Measurements from ENCODE around the gene TBL3. TPM values are rescaled to one million over a fixed set of nuclear protein-coding genes. Genes with fewer than 3 reads are reported as not detected.

Gene TBL3
- total and polyA plus RNA-seq, 9 of the 15 experiments (the other 6 are each of a cell fraction or from before 2014, with no cell fraction given) = 0.97 to 117 (median 24.5) TPM

DNA sequence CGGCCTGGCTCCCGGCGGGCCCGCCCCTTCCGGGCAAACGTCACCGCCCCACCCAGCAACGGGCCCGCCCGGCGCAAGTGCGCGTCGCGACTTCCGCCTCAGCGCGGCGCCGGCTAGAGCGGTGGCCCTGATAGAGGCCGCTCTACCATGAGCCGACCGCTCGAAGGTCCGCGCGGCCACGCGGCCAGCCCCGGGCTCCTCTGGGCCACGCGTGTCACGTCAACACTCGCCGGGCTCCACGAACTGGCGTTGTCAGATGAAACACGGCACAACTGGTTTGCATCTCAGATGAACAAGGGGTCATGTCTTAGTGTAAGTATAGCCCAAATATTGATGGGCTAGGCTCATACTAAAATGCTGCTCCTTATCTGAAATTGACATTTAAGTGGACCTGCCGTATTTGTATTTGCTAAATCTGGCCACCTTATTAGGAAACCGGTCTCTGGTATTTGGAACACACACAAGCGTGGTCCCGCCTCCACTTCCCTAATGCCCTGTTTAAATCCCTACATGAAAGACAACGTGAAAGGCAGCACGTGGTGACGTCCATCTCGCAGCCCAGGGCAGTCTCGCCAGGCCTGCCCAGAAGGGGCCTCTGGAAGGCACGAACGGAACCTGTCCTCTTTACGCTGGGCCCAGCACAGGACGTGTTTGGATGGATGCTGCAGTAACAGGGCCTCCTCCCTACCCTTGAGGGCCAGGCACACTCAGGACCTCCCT is 38.1 kb downstream of the TBL3 start, which contains the start of gene ZNF598 (continued):
- TF ChIP-seq PBX2 (CRISPR knock-in tag; IDR thresholded peaks at IDR 0.05; ENCODE audit: low read depth) (no peak), PBX2 (tag; conservative IDR thresholded peaks at IDR 0.05; ENCODE audit: low read depth) (no peak), ZNF431 (CRISPR knock-in tag; IDR thresholded peaks at IDR 0.05) (peak; percentile 62; the same call in 1 of the 2 replicates), NR2C1 (IDR thresholded peaks at IDR 0.05) (peak; percentile 51; the same call in 1 of the 2 replicates), NR2C1 (tag; IDR thresholded peaks at IDR 0.05) (no peak), SMAD2 (IDR thresholded peaks at IDR 0.05; ENCODE audit: low read depth, low read length) (no peak), SRSF7 (optimal IDR thresholded peaks at IDR 0.05; ENCODE audit: low read depth, low read length) (no peak), SAP30 (IDR thresholded peaks at IDR 0.05; ENCODE audit: borderline replicate concordance, insufficient read depth, low read depth, low read length, poor library complexity, severe bottlenecking) (peak; percentile 73), SETDB1 (IDR thresholded peaks at IDR 0.05; ENCODE audit: low read length) (no peak), TCF7L2 (IDR thresholded peaks at IDR 0.05; ENCODE audit: low read depth, low read length) (no peak), ZNF436 (CRISPR knock-in tag; IDR thresholded peaks at IDR 0.05) (no peak), ZNF583 (CRISPR knock-in tag; IDR thresholded peaks at IDR 0.05) (no peak; the same call in 1 of the 2 replicates), NKRF (IDR thresholded peaks at IDR 0.05; ENCODE audit: borderline replicate concordance) (peak; percentile 93), THRB (CRISPR knock-in tag; conservative IDR thresholded peaks at IDR 0.05) (no peak), DDX20 (tag; IDR thresholded peaks at IDR 0.05; ENCODE audit: low read depth) (no peak), CBX5 (IDR thresholded peaks at IDR 0.05; ENCODE audit: borderline replicate concordance, low read depth) (no peak), SMC3 (conservative IDR thresholded peaks at IDR 0.05; ENCODE audit: insufficient read depth, low read depth, low read length) (no peak), SIN3A (IDR thresholded peaks at IDR 0.05; ENCODE audit: borderline replicate concordance in 2 of 2, control insufficient read depth in 1 of 2, low read depth in 2 of 2, low read length in 2 of 2) (peak in 1 of 2 experiments; percentile 37; a peak in 2 of 4 replicates)
- TF ChIP-seq, protein P1, sequence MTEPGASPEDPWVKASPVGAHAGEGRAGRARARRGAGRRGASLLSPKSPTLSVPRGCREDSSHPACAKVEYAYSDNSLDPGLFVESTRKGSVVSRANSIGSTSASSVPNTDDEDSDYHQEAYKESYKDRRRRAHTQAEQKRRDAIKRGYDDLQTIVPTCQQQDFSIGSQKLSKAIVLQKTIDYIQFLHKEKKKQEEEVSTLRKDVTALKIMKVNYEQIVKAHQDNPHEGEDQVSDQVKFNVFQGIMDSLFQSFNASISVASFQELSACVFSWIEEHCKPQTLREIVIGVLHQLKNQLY (CRISPR knock-in tag; conservative IDR thresholded peaks at IDR 0.05) = no peak
- TF ChIP-seq, protein P2, sequence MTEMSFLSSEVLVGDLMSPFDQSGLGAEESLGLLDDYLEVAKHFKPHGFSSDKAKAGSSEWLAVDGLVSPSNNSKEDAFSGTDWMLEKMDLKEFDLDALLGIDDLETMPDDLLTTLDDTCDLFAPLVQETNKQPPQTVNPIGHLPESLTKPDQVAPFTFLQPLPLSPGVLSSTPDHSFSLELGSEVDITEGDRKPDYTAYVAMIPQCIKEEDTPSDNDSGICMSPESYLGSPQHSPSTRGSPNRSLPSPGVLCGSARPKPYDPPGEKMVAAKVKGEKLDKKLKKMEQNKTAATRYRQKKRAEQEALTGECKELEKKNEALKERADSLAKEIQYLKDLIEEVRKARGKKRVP (CRISPR knock-in tag; IDR thresholded peaks at IDR 0.05) = no peak
